SJCRH30 (cell line): ENCODE data around the gene SPA17. TPM values are rescaled to one million over a fixed set of nuclear protein-coding genes. Genes with fewer than 3 reads are reported as not detected.

Source experiments
- DNase-seq, 2 experiments: peaks; one replicate each; pipeline ENCODE4 v3.0.0-alpha.2; 2015 to 2020
- H3K27ac ChIP-seq: fragments of 250-450 bp; sonication (Bioruptor Pico); 2 replicates; pipeline ENCODE4 v1.5.1; 2020; ENCODE audit warnings: mild to moderate bottlenecking, moderate library complexity
- H3K27me3 ChIP-seq: fragments of 250-450 bp; sonication (Bioruptor Pico); 2 replicates; pipeline ENCODE4 v1.5.1; 2020; ENCODE audit warnings: mild to moderate bottlenecking, moderate library complexity
- H3K36me3 ChIP-seq: fragments of 250-450 bp; sonication (Bioruptor Pico); 2 replicates; pipeline ENCODE4 v1.5.1; 2020; ENCODE audit warnings: mild to moderate bottlenecking, moderate library complexity
- H3K4me1 ChIP-seq: fragments of 250-450 bp; sonication (Bioruptor Pico); 2 replicates; pipeline ENCODE4 v1.5.1; 2020; ENCODE audit warnings: mild to moderate bottlenecking, moderate library complexity
- H3K4me3 ChIP-seq: fragments of 250-450 bp; sonication (Bioruptor Pico); 2 replicates; pipeline ENCODE4 v1.5.1; 2020; ENCODE audit warnings: mild to moderate bottlenecking, moderate library complexity
- H3K9me3 ChIP-seq: fragments of 250-450 bp; sonication (Bioruptor Pico); replicated peaks from 2 replicates; pipeline ENCODE4 v1.5.1; 2020; ENCODE audit warnings: mild to moderate bottlenecking, moderate library complexity
- total RNA-seq: library from RNA; depleted of rRNA; stranded (reverse); fragments of >200 nt; shearing (Covaris generic); gene quantifications from 2 replicates; pipeline ENCODE4 v1.2.3, GENCODE V29; 2014; rRNA removed

Gene SPA17
- total RNA-seq, result 4.0 and 6.0 TPM in 2 replicates

GRCh38 chr11:124673333-124674167 is at the start of gene SPA17, which contains the start of gene SIAE:
TSS of gene SPA17 (plus strand) at chr11:124673904. CDS start at chr11:124675265, 1,361 bp downstream.
TSS of gene SIAE (minus strand) at chr11:124673739. CDS start at chr11:124673708, 31 bp downstream.
- no peaks in the 10 kb centered on the region for H3K9me3 ChIP-seq
- peak; percentile 77 to 80 for DNase-seq

GRCh38 chr11:124625504-124626168 is 48.1 kb upstream of the SPA17 start:
- Histone ChIP-seq H3K27ac (no peak overlapping the region), H3K36me3 (peaks cover 18% of the 10 kb centered on the region; the same call in 1 of the 2 replicates)

More at GRCh38 chr11:124673333-124674167, at the start of gene SPA17, which contains the start of gene SIAE:
- H3K4me3 ChIP-seq, result peak within 1 kb of the TSS; percentile 61
- H3K27ac ChIP-seq, result no peak within 1 kb of the TSS
- H3K36me3 ChIP-seq, result no peaks in the 10 kb centered on the region
- H3K27me3 ChIP-seq, result no peaks in the 10 kb centered on the region
- no peaks in the 10 kb centered on the region for H3K4me1 ChIP-seq

GRCh38 chr11:124627546-124627945 is 46.2 kb upstream of the SPA17 start:
- H3K36me3 ChIP-seq, result peaks cover 25% of the 10 kb centered on the region; the same call in 1 of the 2 replicates

More at GRCh38 chr11:124625504-124626168, 48.1 kb upstream of the SPA17 start:
- Histone ChIP-seq H3K9me3 (no peaks in the 10 kb centered on the region), H3K4me1 (0 out of 2 replicates have a peak, but pooled peaks cover 2% of the 10 kb centered on the region), H3K4me3 (no peak overlapping the region), H3K27me3 (no peaks in the 10 kb centered on the region)
- no peak for DNase-seq

GRCh38 chr11:124629961-124630360 is 43.7 kb upstream of the SPA17 start:
- H3K4me1 ChIP-seq, result no peaks in the 10 kb centered on the region
- no peaks in the 10 kb centered on the region for H3K9me3 ChIP-seq
- no peak overlapping the region for H3K27ac ChIP-seq
- H3K27me3 ChIP-seq, result no peaks in the 10 kb centered on the region
- no peak for DNase-seq
- peaks cover 38% of the 10 kb centered on the region for H3K36me3 ChIP-seq
- no peak overlapping the region for H3K4me3 ChIP-seq

More at GRCh38 chr11:124627546-124627945, 46.2 kb upstream of the SPA17 start:
- Histone ChIP-seq H3K4me3 (no peak overlapping the region), H3K9me3 (no peaks in the 10 kb centered on the region), H3K27me3 (no peaks in the 10 kb centered on the region), H3K27ac (no peak overlapping the region), H3K4me1 (0 out of 2 replicates have a peak, but pooled peaks cover 2% of the 10 kb centered on the region)
- DNase-seq, result no peak

DNA sequence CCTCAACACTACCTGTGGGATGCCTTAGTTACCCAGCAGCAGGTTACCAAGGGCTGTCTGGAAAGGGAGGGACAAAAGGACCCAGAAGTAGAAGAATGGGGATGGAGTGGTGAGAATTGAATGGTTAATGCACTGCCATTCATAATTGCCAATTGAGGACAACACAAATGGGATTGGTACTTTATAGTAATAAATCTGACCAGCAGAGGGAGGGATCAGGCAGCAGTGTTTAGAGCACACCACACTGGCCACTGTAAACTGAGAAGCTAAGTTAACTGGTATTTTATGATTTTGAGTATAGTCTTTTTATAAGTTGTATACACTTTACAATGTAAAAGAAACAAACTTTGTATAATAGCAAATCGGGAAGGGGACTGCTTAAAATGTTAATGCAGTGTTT is 40.3 kb upstream of the SPA17 start:
- Histone ChIP-seq H3K4me1 (no peaks in the 10 kb centered on the region), H3K27me3 (no peaks in the 10 kb centered on the region), H3K4me3 (no peak overlapping the region), H3K27ac (no peak overlapping the region), H3K36me3 (peaks cover 25% of the 10 kb centered on the region), H3K9me3 (no peaks in the 10 kb centered on the region)
- no peak for DNase-seq

DNA sequence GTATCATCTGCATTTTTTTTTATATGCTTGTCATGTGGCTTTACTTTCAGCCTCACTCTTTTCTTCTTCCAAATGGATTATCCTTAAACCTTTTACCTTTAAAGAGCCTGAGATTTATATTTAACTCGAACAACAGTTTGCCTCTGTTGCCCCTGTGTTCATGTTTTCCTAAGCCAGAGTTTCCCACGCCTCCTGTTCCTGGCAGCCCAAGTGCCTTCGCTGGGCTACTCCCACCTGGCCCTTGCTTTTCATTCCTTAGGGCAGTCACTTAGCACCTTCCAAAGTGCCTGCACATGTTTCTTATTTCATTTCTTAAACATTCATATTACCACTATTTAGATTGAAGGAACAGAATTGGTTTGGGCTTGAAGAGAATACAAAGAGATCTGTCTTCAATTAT is 37.8 kb upstream of the SPA17 start:
- no peak overlapping the region for H3K4me3 ChIP-seq
- peaks cover 20% of the 10 kb centered on the region for H3K36me3 ChIP-seq
- no peaks in the 10 kb centered on the region for H3K9me3 ChIP-seq
- H3K27ac ChIP-seq, result no peak overlapping the region
- H3K27me3 ChIP-seq, result no peaks in the 10 kb centered on the region
- DNase-seq, result no peak
- H3K4me1 ChIP-seq, result no peaks in the 10 kb centered on the region

DNA sequence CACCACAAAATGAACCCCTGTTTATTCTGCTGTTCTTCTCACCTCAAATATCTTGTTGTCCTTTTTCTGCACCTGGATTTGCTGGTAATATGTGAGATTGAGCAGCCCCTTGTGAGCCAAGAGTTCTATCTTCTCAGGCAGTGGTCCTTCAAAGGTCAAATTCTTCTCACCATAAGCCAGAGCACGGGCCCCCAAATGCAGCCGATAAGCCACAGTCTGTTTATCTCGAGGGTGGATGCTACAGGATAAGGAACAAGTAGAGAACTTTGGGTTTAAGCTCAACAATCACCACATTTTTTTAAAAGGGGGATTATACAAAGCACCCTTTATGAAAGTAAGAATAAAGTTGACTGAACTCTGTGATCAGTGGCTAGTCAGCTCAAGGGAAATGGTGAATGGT is 35.2 kb upstream of the SPA17 start:
- H3K4me1 ChIP-seq, result no peaks in the 10 kb centered on the region
- no peaks in the 10 kb centered on the region for H3K9me3 ChIP-seq
- H3K27ac ChIP-seq, result no peak overlapping the region
- peaks cover 3% of the 10 kb centered on the region; the same call in 1 of the 2 replicates for H3K36me3 ChIP-seq
- H3K27me3 ChIP-seq, result no peaks in the 10 kb centered on the region
- no peak overlapping the region for H3K4me3 ChIP-seq
- DNase-seq, result no peak

GRCh38 chr11:124639186-124639585 is 34.5 kb upstream of the SPA17 start:
- Histone ChIP-seq H3K27me3 (no peaks in the 10 kb centered on the region), H3K27ac (no peak overlapping the region), H3K36me3 (no peaks in the 10 kb centered on the region; the same call in 1 of the 2 replicates), H3K9me3 (no peaks in the 10 kb centered on the region), H3K4me1 (no peaks in the 10 kb centered on the region), H3K4me3 (no peak overlapping the region)
- DNase-seq, result no peak

- Histone ChIP-seq H3K27me3 (no peaks in the 10 kb centered on the region), H3K36me3 (no peaks in the 10 kb centered on the region; the same call in 1 of the 2 replicates), H3K9me3 (no peaks in the 10 kb centered on the region), H3K27ac (no peak overlapping the region), H3K4me1 (no peaks in the 10 kb centered on the region), H3K4me3 (no peak overlapping the region)
- DNase-seq, result no peak
Measured at GRCh38 chr11:124640666-124641065, 33.0 kb upstream of the SPA17 start.

DNA sequence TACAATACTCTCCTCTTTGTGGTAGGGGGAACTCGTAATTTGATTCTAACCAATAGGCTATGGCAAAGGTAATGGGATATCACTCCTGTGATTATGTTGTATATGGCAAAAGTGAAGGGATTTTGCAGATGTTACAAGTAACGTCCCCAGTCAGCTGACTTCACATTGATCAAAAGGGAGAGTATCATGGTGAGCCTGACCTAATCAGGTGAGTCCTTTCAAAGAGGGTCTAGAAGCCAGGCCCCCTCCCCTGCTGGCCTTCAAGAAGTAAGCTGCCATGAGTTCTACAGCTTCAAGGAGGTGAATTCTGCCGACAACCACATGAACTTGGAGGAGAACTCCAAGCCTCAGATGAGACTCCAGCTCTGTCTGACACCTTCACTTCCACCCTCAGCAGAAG is 31.1 kb upstream of the SPA17 start:
- DNase-seq, result no peak
- Histone ChIP-seq H3K27ac (no peak overlapping the region), H3K27me3 (no peaks in the 10 kb centered on the region), H3K9me3 (no peaks in the 10 kb centered on the region), H3K4me3 (no peak overlapping the region), H3K36me3 (no peaks in the 10 kb centered on the region), H3K4me1 (no peaks in the 10 kb centered on the region)

GRCh38 chr11:124643042-124643604 is 30.6 kb upstream of the SPA17 start:
- Histone ChIP-seq H3K27me3 (no peaks in the 10 kb centered on the region), H3K27ac (no peak overlapping the region), H3K36me3 (no peaks in the 10 kb centered on the region), H3K4me3 (no peak overlapping the region), H3K4me1 (no peaks in the 10 kb centered on the region), H3K9me3 (no peaks in the 10 kb centered on the region)
- no peak for DNase-seq

DNA sequence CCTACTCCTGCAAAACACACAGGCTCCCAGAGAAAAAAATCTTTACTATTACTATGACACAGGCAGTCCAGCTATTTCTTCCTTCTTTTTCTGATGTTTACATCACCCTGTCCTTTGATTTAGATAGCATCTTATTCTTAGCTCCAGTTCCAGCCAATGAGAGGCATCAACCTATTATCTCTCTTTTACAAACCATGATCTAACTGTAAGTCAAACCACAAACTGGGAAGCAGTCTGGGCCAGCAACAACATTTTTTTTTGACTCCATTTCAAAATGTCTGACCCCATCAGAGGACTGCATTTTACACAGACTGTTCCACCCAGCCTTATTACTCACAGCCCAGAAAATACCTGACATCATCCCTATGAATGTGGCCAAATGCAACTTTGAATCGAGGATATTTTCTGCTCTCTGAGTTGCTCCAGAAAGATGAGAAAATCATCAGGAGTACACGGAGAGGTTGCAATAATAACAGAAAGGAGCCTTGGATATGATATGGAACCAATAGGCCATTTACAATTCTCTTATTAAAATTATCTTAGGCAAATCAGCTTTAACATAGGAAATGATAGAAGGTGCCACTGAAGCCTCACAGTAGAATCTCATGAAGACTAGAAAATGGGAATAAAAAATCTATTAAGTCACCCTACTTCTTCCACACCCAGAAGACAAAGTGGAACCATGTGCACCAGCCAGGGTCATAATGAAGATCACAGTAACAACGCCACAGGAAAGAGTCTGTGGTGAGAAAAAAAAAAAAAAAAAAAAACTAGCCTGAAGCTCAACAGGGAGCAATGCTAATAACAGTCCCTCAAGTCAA is 29.9 kb upstream of the SPA17 start:
- H3K9me3 ChIP-seq, result no peaks in the 10 kb centered on the region
- H3K4me3 ChIP-seq, result no peak overlapping the region
- no peaks in the 10 kb centered on the region for H3K36me3 ChIP-seq
- no peaks in the 10 kb centered on the region for H3K4me1 ChIP-seq
- no peak for DNase-seq
- no peak overlapping the region for H3K27ac ChIP-seq
- no peaks in the 10 kb centered on the region for H3K27me3 ChIP-seq

- H3K9me3 ChIP-seq, result no peaks in the 10 kb centered on the region
- H3K4me3 ChIP-seq, result no peak overlapping the region
- H3K4me1 ChIP-seq, result no peaks in the 10 kb centered on the region
- no peaks in the 10 kb centered on the region for H3K27me3 ChIP-seq
- H3K36me3 ChIP-seq, result no peaks in the 10 kb centered on the region
- DNase-seq, result peak; percentile 44 to 75
- H3K27ac ChIP-seq, result no peak overlapping the region
Measured at GRCh38 chr11:124644426-124645280, 29.1 kb upstream of the SPA17 start.
